ENCODE results near the gene BCAR3. TPM values are rescaled to one million over a fixed set of nuclear protein-coding genes. Genes with fewer than 3 reads are reported as not detected.
A peak's percentile ranks its signal among the peaks of the same experiment; 100 is the strongest.

The BCAR3 gene
- total RNA-seq, 3 donors from 2014 or later (not counting 1 experiment from before 2014, with no cell fraction given): 0.52 to 6.5 (median 2.4) TPM

DNA sequence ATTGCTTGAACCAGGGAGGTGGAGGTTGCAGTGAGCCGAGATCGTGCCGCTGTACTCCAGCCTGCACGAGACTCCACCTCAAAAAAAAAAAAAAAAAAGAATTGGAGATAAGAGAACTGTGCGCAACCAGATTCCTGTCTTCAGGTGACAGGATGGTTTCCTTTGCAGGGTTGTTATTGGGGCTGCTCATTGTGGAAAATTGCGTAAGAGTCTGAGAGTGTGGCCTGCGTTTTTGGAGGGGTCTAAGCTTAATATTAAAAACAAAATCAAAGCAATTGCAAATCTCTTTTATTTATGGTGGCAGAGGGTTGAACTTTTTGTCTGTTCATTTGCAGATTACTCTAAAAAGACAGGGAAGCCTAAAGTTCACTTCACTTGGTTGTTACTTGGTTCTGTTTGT, 36.0 kb upstream of the BCAR3 start:
- no peak overlapping the region for H3K27ac ChIP-seq (ENCODE audit: low read length)
- ATAC-seq: no peak
- intact Hi-C loops (cut with micrococcal nuclease): no loop called here
- Mint-ChIP-seq H3K4me3 (no peak overlapping the region), H3K4me1 (peaks cover 7 to 9% of the 10 kb centered on the region in 2 donors), H3K27me3 (ENCODE audit: low read depth in 2 of 2) (peaks cover 0 to 3% of the 10 kb centered on the region in 2 donors), H3K9me3 (no peaks in the 10 kb centered on the region), H3K27ac (no peak overlapping the region), H3K36me3 (no peaks in the 10 kb centered on the region)
- WGBS (ENCODE audit: insufficient coverage): 97% methylated on average over 6 of the region's 7 CpGs
- no peaks in the 10 kb centered on the region for H3K27me3 ChIP-seq (ENCODE audit: control insufficient read depth, insufficient read depth, low read length)
- no peaks in the 10 kb centered on the region for H3K4me1 ChIP-seq (ENCODE audit: control insufficient read depth, insufficient read depth, low read length)
- TF ChIP-seq, protein P1, sequence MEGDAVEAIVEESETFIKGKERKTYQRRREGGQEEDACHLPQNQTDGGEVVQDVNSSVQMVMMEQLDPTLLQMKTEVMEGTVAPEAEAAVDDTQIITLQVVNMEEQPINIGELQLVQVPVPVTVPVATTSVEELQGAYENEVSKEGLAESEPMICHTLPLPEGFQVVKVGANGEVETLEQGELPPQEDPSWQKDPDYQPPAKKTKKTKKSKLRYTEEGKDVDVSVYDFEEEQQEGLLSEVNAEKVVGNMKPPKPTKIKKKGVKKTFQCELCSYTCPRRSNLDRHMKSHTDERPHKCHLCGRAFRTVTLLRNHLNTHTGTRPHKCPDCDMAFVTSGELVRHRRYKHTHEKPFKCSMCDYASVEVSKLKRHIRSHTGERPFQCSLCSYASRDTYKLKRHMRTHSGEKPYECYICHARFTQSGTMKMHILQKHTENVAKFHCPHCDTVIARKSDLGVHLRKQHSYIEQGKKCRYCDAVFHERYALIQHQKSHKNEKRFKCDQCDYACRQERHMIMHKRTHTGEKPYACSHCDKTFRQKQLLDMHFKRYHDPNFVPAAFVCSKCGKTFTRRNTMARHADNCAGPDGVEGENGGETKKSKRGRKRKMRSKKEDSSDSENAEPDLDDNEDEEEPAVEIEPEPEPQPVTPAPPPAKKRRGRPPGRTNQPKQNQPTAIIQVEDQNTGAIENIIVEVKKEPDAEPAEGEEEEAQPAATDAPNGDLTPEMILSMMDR (IDR thresholded peaks at IDR 0.05): no peak
- no peaks in the 10 kb centered on the region for H3K9me3 ChIP-seq (ENCODE audit: control insufficient read depth, insufficient read depth, low read length)
- no peaks in the 10 kb centered on the region for H3K36me3 ChIP-seq (ENCODE audit: control insufficient read depth, insufficient read depth, low read length)
- DNase-seq: no peak
- no peak overlapping the region for H3K4me3 ChIP-seq (ENCODE audit: low read length)

DNA sequence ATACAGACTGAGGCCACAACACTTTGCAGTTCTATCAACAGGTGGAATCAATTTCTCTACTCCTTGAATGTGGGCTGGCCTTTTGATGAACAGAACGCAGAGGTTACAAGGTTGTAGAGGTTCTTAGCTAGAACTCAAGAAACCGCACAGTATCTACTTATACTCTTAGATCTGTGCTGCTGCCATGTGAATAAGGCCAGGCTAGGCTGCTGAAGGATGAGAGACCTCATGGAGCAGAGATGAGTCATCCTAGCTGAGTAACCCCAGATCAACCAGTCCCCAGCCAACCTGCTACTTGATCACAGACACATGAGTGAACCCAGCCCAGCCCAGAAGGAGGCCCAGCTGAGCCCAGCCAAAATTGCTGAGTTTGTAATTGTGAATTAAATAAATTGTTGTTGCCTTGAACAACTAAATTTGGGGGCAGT, 35.3 kb upstream of the BCAR3 start:
- H3K4me1 ChIP-seq (ENCODE audit: control insufficient read depth, insufficient read depth, low read length): no peaks in the 10 kb centered on the region
- H3K36me3 ChIP-seq (ENCODE audit: control insufficient read depth, insufficient read depth, low read length): no peaks in the 10 kb centered on the region
- H3K27ac ChIP-seq (ENCODE audit: low read length): no peak overlapping the region
- 88% methylated on average over 2 of the region's 2 CpGs for WGBS (ENCODE audit: insufficient coverage)
- TF ChIP-seq, protein P1 (IDR thresholded peaks at IDR 0.05): no peak
- Mint-ChIP-seq H3K4me3 (no peak overlapping the region), H3K27me3 (ENCODE audit: low read depth in 2 of 2) (peaks cover 0 to 3% of the 10 kb centered on the region in 2 donors), H3K27ac (no peak overlapping the region), H3K36me3 (no peaks in the 10 kb centered on the region), H3K4me1 (peaks cover 13 to 16% of the 10 kb centered on the region in 2 donors), H3K9me3 (no peaks in the 10 kb centered on the region)
- no peak overlapping the region for H3K4me3 ChIP-seq (ENCODE audit: low read length)
- no peaks in the 10 kb centered on the region for H3K9me3 ChIP-seq (ENCODE audit: control insufficient read depth, insufficient read depth, low read length)
- H3K27me3 ChIP-seq (ENCODE audit: control insufficient read depth, insufficient read depth, low read length): no peaks in the 10 kb centered on the region
- no peak for ATAC-seq
- DNase-seq: no peak
- intact Hi-C loops (cut with micrococcal nuclease): no loop called here

DNA sequence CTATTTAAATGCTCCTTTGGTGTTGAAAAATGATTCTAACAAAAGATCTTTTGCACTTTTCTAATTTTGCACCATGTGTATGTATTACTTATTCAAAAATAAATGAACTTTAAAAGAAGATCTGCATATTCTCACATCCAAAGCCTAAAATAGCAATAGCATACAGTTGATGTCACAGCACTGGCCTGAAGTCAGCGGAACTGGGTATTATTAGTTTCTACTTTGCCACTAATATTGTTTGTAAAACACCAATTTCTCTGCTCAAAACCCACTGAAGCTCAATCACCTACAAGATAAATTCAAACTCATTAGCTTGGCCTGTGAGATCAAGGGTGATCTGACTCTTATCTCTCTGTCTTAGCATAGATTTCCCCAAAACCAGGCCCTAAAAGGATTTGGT, 34.5 kb upstream of the BCAR3 start:
- Mint-ChIP-seq H3K27me3 (ENCODE audit: low read depth in 2 of 2) (peaks cover 1 to 3% of the 10 kb centered on the region in 2 donors), H3K36me3 (no peaks in the 10 kb centered on the region), H3K9me3 (no peaks in the 10 kb centered on the region), H3K4me3 (no peak overlapping the region), H3K4me1 (peaks cover 15 to 18% of the 10 kb centered on the region in 2 donors), H3K27ac (no peak overlapping the region)
- H3K27ac ChIP-seq (ENCODE audit: low read length): no peak overlapping the region
- H3K9me3 ChIP-seq (ENCODE audit: control insufficient read depth, insufficient read depth, low read length): no peaks in the 10 kb centered on the region
- intact Hi-C loops (cut with micrococcal nuclease): no loop called here
- TF ChIP-seq, protein P1 (IDR thresholded peaks at IDR 0.05): no peak
- ATAC-seq: no peak
- H3K27me3 ChIP-seq (ENCODE audit: control insufficient read depth, insufficient read depth, low read length): no peaks in the 10 kb centered on the region
- 100% methylated on average over 1 of the region's 1 CpG for WGBS (ENCODE audit: insufficient coverage)
- H3K36me3 ChIP-seq (ENCODE audit: control insufficient read depth, insufficient read depth, low read length): no peaks in the 10 kb centered on the region
- no peaks in the 10 kb centered on the region for H3K4me1 ChIP-seq (ENCODE audit: control insufficient read depth, insufficient read depth, low read length)
- DNase-seq: no peak
- H3K4me3 ChIP-seq (ENCODE audit: low read length): no peak overlapping the region

DNA sequence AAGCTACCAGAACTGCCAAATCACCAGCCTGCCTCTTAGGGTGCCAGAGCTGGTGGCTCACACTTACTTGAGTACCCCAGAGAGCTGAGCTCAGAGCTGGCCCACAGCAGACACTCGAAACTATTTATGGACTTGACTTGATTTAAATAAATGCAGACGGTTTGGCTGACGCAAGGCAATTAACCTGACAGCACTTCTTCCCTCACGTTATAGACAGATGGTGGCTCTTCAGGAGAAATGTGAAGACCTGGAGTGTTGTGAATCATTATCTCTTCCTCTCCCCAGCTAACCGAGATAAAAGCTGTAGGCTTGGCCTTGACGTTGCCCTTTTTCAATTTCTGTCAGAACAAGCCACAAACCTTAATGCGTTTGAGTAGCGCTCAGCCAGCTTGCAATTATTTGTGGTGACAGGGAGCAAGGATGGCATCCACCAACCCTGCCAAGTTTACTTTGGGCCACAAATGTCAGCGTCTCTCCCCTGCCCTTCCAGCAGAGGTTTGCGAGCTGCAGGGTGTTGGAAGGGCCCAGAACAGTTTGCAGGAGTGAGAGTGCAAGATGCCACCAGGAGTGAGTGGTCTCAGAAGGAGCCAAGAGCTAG, 34.0 kb upstream of the BCAR3 start:
- no peaks in the 10 kb centered on the region for H3K9me3 Mint-ChIP-seq
- TF ChIP-seq, protein P1 (IDR thresholded peaks at IDR 0.05): no peak
- Histone ChIP-seq H3K4me1 (ENCODE audit: control insufficient read depth, insufficient read depth, low read length) (no peaks in the 10 kb centered on the region), H3K36me3 (ENCODE audit: control insufficient read depth, insufficient read depth, low read length) (no peaks in the 10 kb centered on the region), H3K9me3 (ENCODE audit: control insufficient read depth, insufficient read depth, low read length) (no peaks in the 10 kb centered on the region), H3K4me3 (ENCODE audit: low read length) (no peak overlapping the region), H3K27me3 (ENCODE audit: control insufficient read depth, insufficient read depth, low read length) (no peaks in the 10 kb centered on the region), H3K27ac (ENCODE audit: low read length) (no peak overlapping the region)
- intact Hi-C loops (cut with micrococcal nuclease): no loop called here
- H3K36me3 Mint-ChIP-seq: no peaks in the 10 kb centered on the region
- peaks cover 18 to 21% of the 10 kb centered on the region in 2 donors for H3K4me1 Mint-ChIP-seq
- H3K27ac Mint-ChIP-seq: no peak overlapping the region
- peaks cover 3 to 6% of the 10 kb centered on the region in 2 donors for H3K27me3 Mint-ChIP-seq (ENCODE audit: low read depth in 2 of 2)
- ATAC-seq: peak in 2 of 3 donors; percentile 21 to 58
- no peak for DNase-seq
- H3K4me3 Mint-ChIP-seq: no peak overlapping the region
- 64% methylated on average over 9 of the region's 10 CpGs for WGBS (ENCODE audit: insufficient coverage)

Data from natural killer cell (primary cell).